Mesenchymal stem cell (in vitro differentiated cells and primary cell): ENCODE data around the gene GALNT16.
"Not testable (repeated sequence)": the region's sequence is repeated elsewhere in the genome, so short reads cannot be mapped to it uniquely, and the experiment has no call there.

ENCODE experiments used
- DNase-seq: peaks from one replicate; pipeline ENCODE4 v3.0.0-alpha.2; 2013
- H2AFZ ChIP-seq: one replicate; pipeline ENCODE4 v1.6.1; 2013; ENCODE audit warnings: low read depth, mild to moderate bottlenecking, control low read depth, inconsistent platforms, low read length, moderate library complexity
- H2AK5ac ChIP-seq: 2 replicates; pipeline ENCODE4 v1.6.1; 2013; ENCODE audit warnings: low read length, moderate library complexity, mild to moderate bottlenecking, inconsistent platforms; ENCODE audit not compliant: severe bottlenecking
- H2BK120ac ChIP-seq: one replicate; pipeline ENCODE4 v1.6.1; 2013; ENCODE audit warnings: low read depth, mild to moderate bottlenecking, inconsistent platforms, low read length, moderate library complexity
- H2BK12ac ChIP-seq, 2 experiments: one replicate each; pipeline ENCODE4 v1.6.1; 2013; ENCODE audit warnings: inconsistent platforms in 2 of 2, low read length in 2 of 2, mild to moderate bottlenecking in 2 of 2, moderate library complexity in 2 of 2, control low read depth in 1 of 2
- H2BK15ac ChIP-seq: one replicate; pipeline ENCODE4 v1.6.1; 2013; ENCODE audit warnings: mild to moderate bottlenecking, low read depth, inconsistent platforms; ENCODE audit not compliant: poor library complexity, severe bottlenecking
- H2BK5ac ChIP-seq: 2 replicates; pipeline ENCODE4 v1.6.1; 2013; ENCODE audit warnings: low read depth, mild to moderate bottlenecking, low read length, control low read depth, inconsistent platforms; ENCODE audit not compliant: poor library complexity, severe bottlenecking
- H3K14ac ChIP-seq, 2 experiments: one replicate each; pipeline ENCODE4 v1.6.1; 2013; ENCODE audit warnings: inconsistent platforms in 2 of 2, low read length in 2 of 2, control low read depth in 1 of 2, mild to moderate bottlenecking in 1 of 2, moderate library complexity in 1 of 2
- H3K18ac ChIP-seq, 2 experiments: one replicate each; pipeline ENCODE4 v1.6.1; 2013; ENCODE audit warnings: inconsistent platforms in 2 of 2, low read length in 2 of 2, control low read depth in 1 of 2, low read depth in 1 of 2, mild to moderate bottlenecking in 1 of 2
- H3K23ac ChIP-seq, 2 experiments: one replicate each; pipeline ENCODE4 v1.6.1; 2013; ENCODE audit warnings: inconsistent platforms in 2 of 2, low read length in 2 of 2, mild to moderate bottlenecking in 2 of 2, moderate library complexity in 2 of 2, control low read depth in 1 of 2
- H3K27ac ChIP-seq: 2 replicates; pipeline ENCODE4 v1.5.1; 2013; ENCODE audit warnings: mild to moderate bottlenecking, moderate library complexity, low read length, control low read depth, inconsistent platforms; ENCODE audit not compliant: poor library complexity, severe bottlenecking
- H3K27me3 ChIP-seq, 2 experiments: 2 replicates each; pipeline versions ENCODE4 v1.6.1 to v1.7.0; 2013; ENCODE audit warnings: low read length in 2 of 2, mild to moderate bottlenecking in 2 of 2, moderate library complexity in 2 of 2, control low read depth in 1 of 2, inconsistent platforms in 1 of 2; ENCODE audit not compliant: control insufficient read depth in 1 of 2, insufficient read depth in 1 of 2
- H3K36me3 ChIP-seq, 2 experiments: 2 replicates each; pipeline versions ENCODE4 v1.6.1 to v1.7.0; 2013; ENCODE audit warnings: low read length in 2 of 2, control low read depth in 1 of 2, inconsistent platforms in 1 of 2, low read depth in 1 of 2, mild to moderate bottlenecking in 1 of 2; ENCODE audit not compliant: insufficient read depth in 2 of 2, control insufficient read depth in 1 of 2
- H3K4ac ChIP-seq, 2 experiments: one replicate each; pipeline ENCODE4 v1.6.1; 2013; ENCODE audit warnings: inconsistent platforms in 2 of 2, low read length in 2 of 2, mild to moderate bottlenecking in 2 of 2, moderate library complexity in 2 of 2, control low read depth in 1 of 2, low read depth in 1 of 2
- H3K4me1 ChIP-seq: 2 replicates; pipeline ENCODE4 v1.6.1; 2013; ENCODE audit warnings: low read depth, low read length, control low read depth; ENCODE audit not compliant: control insufficient read depth, insufficient read depth
- H3K4me2 ChIP-seq: 2 replicates; pipeline ENCODE4 v1.6.1; 2013; ENCODE audit warnings: low read length, mild to moderate bottlenecking, inconsistent platforms; ENCODE audit not compliant: poor library complexity, severe bottlenecking
- H3K4me3 ChIP-seq, 2 experiments: 2 replicates each; pipeline versions ENCODE4 v1.5.1 to v1.7.0; 2013; ENCODE audit warnings: low read length in 2 of 2, mild to moderate bottlenecking in 2 of 2, control low read depth in 1 of 2, low read depth in 1 of 2; ENCODE audit not compliant: insufficient read depth in 1 of 2
- H3K79me1 ChIP-seq: replicated peaks from 2 replicates; pipeline ENCODE4 v1.6.1; 2013; ENCODE audit warnings: mild to moderate bottlenecking, control low read depth, low read length, inconsistent platforms; ENCODE audit not compliant: poor library complexity, severe bottlenecking
- H3K9ac ChIP-seq: 2 replicates; pipeline ENCODE4 v1.7.0; 2013; ENCODE audit warnings: mild to moderate bottlenecking, low read length, moderate library complexity
- H3K9me3 ChIP-seq: 2 replicates; pipeline ENCODE4 v1.7.0; 2013; ENCODE audit warnings: mild to moderate bottlenecking, low read length; ENCODE audit not compliant: control insufficient read depth
- H4K8ac ChIP-seq: one replicate; pipeline ENCODE4 v1.6.1; 2013; ENCODE audit warnings: inconsistent platforms, mild to moderate bottlenecking, low read length, moderate library complexity
- H4K91ac ChIP-seq: one replicate; pipeline ENCODE4 v1.6.1; 2013; ENCODE audit warnings: mild to moderate bottlenecking, low read length, inconsistent platforms
- WGBS: methylation state at CpG from one replicate; pipeline ENCODE4 v1.1.7; 2013; ENCODE audit warnings: mixed read lengths; 5-methylcytosine and 5-hydroxymethylcytosine counted together

Gene GALNT16

GRCh38 chr14:69288011-69288771 lies 28.2 kb downstream of the GALNT16 start:
- Histone ChIP-seq H3K36me3 (no peaks in the 10 kb centered on the region), H2BK120ac (no peak overlapping the region), H2BK5ac (no peak overlapping the region), H3K9me3 (no peaks in the 10 kb centered on the region), H3K4ac (no peak overlapping the region), H2AK5ac (no peak overlapping the region), H2AFZ (no peak overlapping the region), H3K9ac (peak overlapping the region; percentile 57), H3K18ac (no peak overlapping the region), H4K8ac (no peak overlapping the region), H3K27me3 (peaks cover 0 to 22% of the 10 kb centered on the region in 2 experiments), H4K91ac (no peak overlapping the region), H2BK15ac (no peak overlapping the region), H3K4me3 (no peak overlapping the region), H3K79me1 (no peaks in the 10 kb centered on the region), H3K23ac (no peak overlapping the region), H2BK12ac (peak overlapping the region in 1 of 2 experiments; percentile 6), H3K27ac (no peak overlapping the region), H3K4me2 (no peak overlapping the region), H3K14ac (peak overlapping the region in 1 of 2 experiments; percentile 26), H3K4me1 (peaks cover 7% of the 10 kb centered on the region)
- DNase-seq, result peak; percentile 66
- 54% methylated on average over 7 of the region's 8 CpGs for WGBS

- Histone ChIP-seq H3K23ac (no peak overlapping the region), H3K14ac (no peak overlapping the region), H3K4me2 (no peak overlapping the region), H2AK5ac (no peak overlapping the region), H3K36me3 (no peaks in the 10 kb centered on the region), H3K27ac (no peak overlapping the region), H3K4me1 (peaks cover 7% of the 10 kb centered on the region), H3K18ac (peak overlapping the region in 1 of 2 experiments; percentile 67), H2AFZ (no peak overlapping the region), H2BK120ac (no peak overlapping the region), H2BK5ac (no peak overlapping the region), H4K8ac (peak overlapping the region; percentile 69), H4K91ac (no peak overlapping the region), H3K79me1 (no peaks in the 10 kb centered on the region), H3K27me3 (peaks cover 0 to 13% of the 10 kb centered on the region in 2 experiments), H2BK15ac (no peak overlapping the region), H2BK12ac (peak overlapping the region in 1 of 2 experiments; percentile 51), H3K4me3 (no peak overlapping the region), H3K9ac (peak overlapping the region; percentile 25), H3K4ac (no peak overlapping the region), H3K9me3 (no peaks in the 10 kb centered on the region)
- DNase-seq, result no peak
- 96% methylated on average over 8 of the region's 9 CpGs for WGBS
Measured at GRCh38 chr14:69288956-69289705, 29.2 kb downstream of the GALNT16 start.

- 88% methylated on average over 13 of the region's 13 CpGs for WGBS
- H3K4me2 ChIP-seq, result no peak overlapping the region
- H3K27ac ChIP-seq, result no peak overlapping the region
- H4K8ac ChIP-seq, result no peak overlapping the region
- peak overlapping the region in 1 of 2 experiments; percentile 80 for H3K4ac ChIP-seq
- no peak overlapping the region for H2BK12ac ChIP-seq
- H2AK5ac ChIP-seq, result no peak overlapping the region
- no peak overlapping the region for H2AFZ ChIP-seq
- no peak overlapping the region for H3K4me3 ChIP-seq
- H4K91ac ChIP-seq, result no peak overlapping the region
- no peaks in the 10 kb centered on the region for H3K36me3 ChIP-seq
- H2BK120ac ChIP-seq, result no peak overlapping the region
- peaks cover 0 to 11% of the 10 kb centered on the region in 2 experiments for H3K27me3 ChIP-seq
- no peaks in the 10 kb centered on the region for H3K9me3 ChIP-seq
- no peaks in the 10 kb centered on the region for H3K79me1 ChIP-seq
- no peak overlapping the region for H3K23ac ChIP-seq
- H2BK5ac ChIP-seq, result no peak overlapping the region
- no peak overlapping the region for H2BK15ac ChIP-seq
- no peak overlapping the region for H3K14ac ChIP-seq
- H3K9ac ChIP-seq, result peak overlapping the region; percentile 25
- DNase-seq, result no peak
- no peak overlapping the region for H3K18ac ChIP-seq
- H3K4me1 ChIP-seq, result peaks cover 7% of the 10 kb centered on the region
Measured at GRCh38 chr14:69289811-69290520, 30.0 kb downstream of the GALNT16 start.

- not testable (repeated sequence) for H3K4me1 ChIP-seq, H3K9me3 ChIP-seq, H2BK120ac ChIP-seq, H2AK5ac ChIP-seq, H2BK5ac ChIP-seq, H3K27ac ChIP-seq, H3K9ac ChIP-seq, H3K4me2 ChIP-seq, H3K23ac ChIP-seq, H2AFZ ChIP-seq, H3K14ac ChIP-seq, H3K4me3 ChIP-seq, H2BK15ac ChIP-seq, H3K4ac ChIP-seq, H3K36me3 ChIP-seq, H3K18ac ChIP-seq, DNase-seq, H4K91ac ChIP-seq, H3K79me1 ChIP-seq, H2BK12ac ChIP-seq, H4K8ac ChIP-seq
- H3K27me3 ChIP-seq, result peaks cover 0 to 11% of the 10 kb centered on the region in 2 experiments
- WGBS, result 92% methylated on average over 6 of the region's 7 CpGs
Measured at GRCh38 chr14:69290881-69291280, 30.9 kb downstream of the GALNT16 start.
